HepG2 (cell line): ENCODE measurements around the gene PACS1. TPM values are rescaled to one million over a fixed set of nuclear protein-coding genes. Genes with fewer than 3 reads are reported as not detected.

Experiments
- ATAC-seq: fragments of 200-7000 bp; cut with Tn5 transposase; 3 replicates; pipeline ENCODE4 v1.9.1; 2020; ENCODE audit warnings: mild to moderate bottlenecking, moderate library complexity
- BruUV-seq: library from RNA; stranded (reverse); fragments of 400-500 nt; replicated peaks from 2 replicates; lab custom pipeline; 2021; lab: Mats Ljungman, UMichigan
- CTCF ChIA-PET: fragments of 300-600 bp; formaldehyde crosslinking; extraction: SDS; loops from one replicate; lab custom pipeline; 2021; ENCODE audit warnings: low total read pairs, inconsistent platforms, low intra/inter-chr PET ratio; lab: Yijun Ruan, JAX
- POLR2A ChIA-PET: fragments of 350-600 bp; sonication (Branson Sonifier 250); formaldehyde crosslinking; loops from one replicate; lab custom pipeline; 2020; ENCODE audit warnings: antibody characterized with exemption, inconsistent platforms; lab: Yijun Ruan, JAX
- DNase-seq: peaks from one replicate; pipeline ENCODE4 v3.0.0-alpha.2; 2015; ENCODE audit warnings: low spot score
- FAIRE-seq: peaks from 3 replicates; lab custom pipeline; 2011; peaks lifted over from hg19 to GRCh38; lab: Jason Lieb, UNC
- H2AFZ ChIP-seq: one replicate; pipeline ENCODE4 v1.6.1; 2011; ENCODE audit warnings: low read length, inconsistent platforms
- H3K27ac ChIP-seq: fragments of 300-600 bp; 3 replicates; pipeline ENCODE4 v1.8.0; 2011; ENCODE audit warnings: mixed run types, mild to moderate bottlenecking, mixed read lengths, low read length, inconsistent platforms; ENCODE audit not compliant: insufficient read depth; ENCODE audit errors: extremely low read length
- H3K27me3 ChIP-seq, 2 experiments: fragments of 200-600 bp in 1 of 2; 2 replicates in 1 of 2; 3 replicates in 1 of 2; pipeline versions ENCODE4 v1.6.0 to v1.8.0; 2011; ENCODE audit warnings: low read length in 2 of 2, mild to moderate bottlenecking in 2 of 2, moderate library complexity in 2 of 2, inconsistent platforms in 1 of 2; ENCODE audit not compliant: insufficient read depth in 2 of 2, control insufficient read depth in 1 of 2
- H3K36me3 ChIP-seq, 2 experiments: fragments of 200-600 bp in 1 of 2; replicated peaks in 1 of 2; 2 replicates in 1 of 2; 3 replicates in 1 of 2; pipeline versions ENCODE4 v1.5.1 to v1.8.0; 2011; ENCODE audit warnings: low read length in 2 of 2, inconsistent platforms in 1 of 2; ENCODE audit not compliant: insufficient read depth in 2 of 2, control insufficient read depth in 1 of 2
- H3K4me1 ChIP-seq: 2 replicates; pipeline ENCODE4 v1.5.1; 2012; ENCODE audit warnings: low read length, inconsistent platforms; ENCODE audit not compliant: insufficient read depth
- H3K4me2 ChIP-seq: 2 replicates; pipeline ENCODE4 v1.6.0; 2011; ENCODE audit warnings: low read depth, low read length, inconsistent platforms
- H3K4me3 ChIP-seq, 3 experiments: fragments of 200-600 bp in 1 of 3; sonication (generic), shearing (Covaris generic) in 1 of 3; replicated peaks in 1 of 3; 2 replicates each; pipeline ENCODE4 v1.5.1; 2011 to 2016; ENCODE audit warnings: low read length in 3 of 3, inconsistent platforms in 2 of 3, low read depth in 2 of 3, mild to moderate bottlenecking in 2 of 3, control low read depth in 1 of 3, mixed read lengths in 1 of 3; ENCODE audit not compliant: insufficient read depth in 1 of 3
- H3K79me2 ChIP-seq: one replicate; pipeline ENCODE4 v1.6.1; 2011; ENCODE audit warnings: low read length, inconsistent platforms; ENCODE audit not compliant: insufficient read depth
- H3K9ac ChIP-seq: 2 replicates; pipeline ENCODE4 v1.6.0; 2011; ENCODE audit warnings: mild to moderate bottlenecking, low read depth, low read length, inconsistent platforms; ENCODE audit not compliant: insufficient read depth
- H3K9me3 ChIP-seq: 2 replicates; pipeline ENCODE4 v1.5.1; 2012; ENCODE audit warnings: mild to moderate bottlenecking, low read length
- H4K20me1 ChIP-seq: 2 replicates; pipeline ENCODE4 v1.6.0; 2011; ENCODE audit warnings: inconsistent platforms, mild to moderate bottlenecking, low read length, moderate library complexity; ENCODE audit not compliant: insufficient read depth
- CHD2 ChIP-seq: IDR thresholded peaks from 2 replicates; pipeline ENCODE4 v1.6.1; 2011; ENCODE audit warnings: low read depth, low read length, improper control_type of control experiment
- FOSL1 ChIP-seq: sonication (generic); formaldehyde crosslinking; IDR thresholded peaks from 2 replicates; pipeline ENCODE4 v1.9.0; 2021; ENCODE audit warnings: missing genetic modification reagents, borderline replicate concordance
- NR2C2 ChIP-seq: sonication (generic); formaldehyde crosslinking; IDR thresholded peaks from 2 replicates; pipeline ENCODE4 v1.4.0; 2020; ENCODE audit warnings: missing genetic modification reagents, mild to moderate bottlenecking, moderate library complexity, borderline replicate concordance
- RORA ChIP-seq: sonication (generic); formaldehyde crosslinking; IDR thresholded peaks from 2 replicates; pipeline ENCODE4 v1.5.0; 2020; ENCODE audit warnings: mild to moderate bottlenecking, missing genetic modification reagents, moderate library complexity
- ZNF230 ChIP-seq: sonication (generic); formaldehyde crosslinking; IDR thresholded peaks from 2 replicates; pipeline ENCODE4 v1.4.0; 2020; ENCODE audit warnings: mild to moderate bottlenecking, missing genetic modification reagents
- ZNF264 ChIP-seq: sonication (generic); formaldehyde crosslinking; IDR thresholded peaks from 2 replicates; pipeline ENCODE4 v1.4.0; 2020; ENCODE audit warnings: missing genetic modification reagents
- ZNF749 ChIP-seq: sonication (generic); formaldehyde crosslinking; IDR thresholded peaks from 2 replicates; pipeline ENCODE4 v1.8.0; 2022; ENCODE audit warnings: mild to moderate bottlenecking, missing genetic modification reagents, moderate library complexity, borderline replicate concordance
- WGBS: methylation state at CpG from one replicate; pipeline ENCODE4 v1.1.6; 2017; ENCODE audit warnings: low lambda C conversion rate; 5-methylcytosine and 5-hydroxymethylcytosine counted together
- in situ Hi-C: cut with HindIII; loops from 2 replicates; pipeline ENCODE4 v1.10.0; 2017; ENCODE audit warnings: low pct_unique_long_range_greater_than_20kb; ENCODE audit not compliant: extremely low pct_ligation_motif_present
- intact Hi-C: fragments of 100-400 bp; cut with micrococcal nuclease; formaldehyde crosslinking; loops from one replicate; pipeline ENCODE4 v1.10.0; 2022; ENCODE audit not compliant: unreplicated experiment
- polyA plus RNA-seq, 8 experiments: library from polyadenylated mRNA; depleted of rRNA in 3 of 8; stranded (reverse) in 7 of 8; unstranded in 1 of 8; fragments of >200 nt; fragmentation: Illumina TruSeq in 4 of 8; extraction: Trizol in 4 of 8; gene quantifications; 2 replicates each; pipeline versions ENCODE4 v1.2.1 to v1.2.3, GENCODE V29; 2011 to 2016; ENCODE audit warnings: low read depth in 4 of 8, missing spikeins in 1 of 8, mixed read lengths in 1 of 8; ENCODE audit not compliant: insufficient read depth in 1 of 8
- total RNA-seq, 5 experiments: library from RNA; depleted of rRNA; stranded (reverse); fragments of >200 nt; fragmentation: Illumina TruSeq; extraction: Trizol; gene quantifications; 2 replicates each; pipeline ENCODE4 v1.2.3, GENCODE V29; 2016; ENCODE audit warnings: low read depth in 1 of 5
- TF ChIP-seq, protein P1 (sequence below): sonication (generic); formaldehyde crosslinking; conservative IDR thresholded peaks from 2 replicates; pipeline ENCODE4 v1.4.0; 2020; ENCODE audit warnings: missing genetic modification reagents
- TF ChIP-seq, protein P2 (sequence below): sonication (generic); formaldehyde crosslinking; IDR thresholded peaks from 2 replicates; pipeline ENCODE4 v1.4.0; 2020; ENCODE audit warnings: missing genetic modification reagents
- TF ChIP-seq, protein P3 (sequence below): sonication (generic); formaldehyde crosslinking; IDR thresholded peaks from 2 replicates; pipeline ENCODE4 v1.4.0; 2020; ENCODE audit warnings: mild to moderate bottlenecking, missing genetic modification reagents

Gene PACS1
- total and polyA plus RNA-seq, 2 of the 13 experiments (the other 11 are each of a cell fraction or from before 2014, with no cell fraction given) = 7.6 to 8.6 TPM

DNA sequence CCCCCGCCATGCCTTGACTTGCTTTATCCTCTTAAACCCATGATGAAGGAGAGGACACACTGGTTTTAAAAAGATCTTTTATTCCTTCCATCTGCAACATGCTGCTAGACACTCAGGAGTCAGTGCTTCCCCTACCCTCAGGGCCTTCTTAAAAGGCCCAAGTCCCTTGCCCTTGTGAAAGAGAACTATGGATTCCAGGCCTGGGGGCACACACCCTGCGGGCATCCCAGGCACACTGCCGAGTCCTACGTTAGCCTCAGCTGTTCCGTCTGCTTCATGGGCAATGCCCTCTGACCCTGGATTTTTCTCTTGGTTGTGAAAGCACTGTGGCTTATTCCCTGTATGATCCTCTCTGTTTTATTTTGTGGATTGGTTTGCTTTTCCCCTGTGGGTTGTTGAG is 163.2 kb downstream of the PACS1 start (continued):
- TF ChIP-seq CHD2 (no peak), ZNF264 (CRISPR knock-in tag) (no peak), ZNF749 (no peak)
- TF ChIP-seq, all 625 proteins: peak for 0

DNA sequence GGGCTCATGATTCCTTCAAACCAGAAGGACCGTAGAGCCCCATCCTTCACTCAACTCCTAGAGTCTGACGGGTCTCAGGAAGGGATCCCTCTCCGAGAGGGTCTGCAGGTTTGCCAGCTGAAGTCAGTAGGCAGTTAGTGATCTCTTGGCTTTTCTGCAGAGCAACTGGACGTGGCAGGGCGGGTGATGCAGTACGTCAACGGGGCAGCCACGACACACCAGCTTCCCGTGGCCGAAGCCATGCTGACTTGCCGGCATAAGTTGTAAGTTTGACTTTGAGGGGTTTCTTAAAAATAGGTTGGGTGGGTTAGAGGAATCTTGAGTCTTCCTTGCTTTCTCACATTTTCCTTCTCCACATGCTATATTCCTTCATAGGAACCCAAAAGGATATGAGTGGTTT is 165.1 kb downstream of the PACS1 start:
- intact Hi-C loops (no loop called here), in situ Hi-C loops (no loop called here)
- ATAC-seq (no peak), DNase-seq (no peak), FAIRE-seq (no peak)
- no peaks in the 10 kb centered on the region for H4K20me1 ChIP-seq
- H3K9me3 ChIP-seq = no peaks in the 10 kb centered on the region
- ChIA-PET CTCF (no interaction called here), POLR2A (no interaction called here)
- WGBS = 94% methylated on average over 6 of the region's 11 CpGs
- peaks cover 6 to 19% of the 10 kb centered on the region in 2 experiments; a peak in 4 of 5 replicates for H3K36me3 ChIP-seq
- H3K9ac ChIP-seq = no peak overlapping the region
- no peak overlapping the region for H3K4me3 ChIP-seq
- TF ChIP-seq, protein P1, sequence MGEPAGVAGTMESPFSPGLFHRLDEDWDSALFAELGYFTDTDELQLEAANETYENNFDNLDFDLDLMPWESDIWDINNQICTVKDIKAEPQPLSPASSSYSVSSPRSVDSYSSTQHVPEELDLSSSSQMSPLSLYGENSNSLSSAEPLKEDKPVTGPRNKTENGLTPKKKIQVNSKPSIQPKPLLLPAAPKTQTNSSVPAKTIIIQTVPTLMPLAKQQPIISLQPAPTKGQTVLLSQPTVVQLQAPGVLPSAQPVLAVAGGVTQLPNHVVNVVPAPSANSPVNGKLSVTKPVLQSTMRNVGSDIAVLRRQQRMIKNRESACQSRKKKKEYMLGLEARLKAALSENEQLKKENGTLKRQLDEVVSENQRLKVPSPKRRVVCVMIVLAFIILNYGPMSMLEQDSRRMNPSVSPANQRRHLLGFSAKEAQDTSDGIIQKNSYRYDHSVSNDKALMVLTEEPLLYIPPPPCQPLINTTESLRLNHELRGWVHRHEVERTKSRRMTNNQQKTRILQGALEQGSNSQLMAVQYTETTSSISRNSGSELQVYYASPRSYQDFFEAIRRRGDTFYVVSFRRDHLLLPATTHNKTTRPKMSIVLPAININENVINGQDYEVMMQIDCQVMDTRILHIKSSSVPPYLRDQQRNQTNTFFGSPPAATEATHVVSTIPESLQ (CRISPR knock-in tag) = no peak
- TF ChIP-seq RORA (no peak), NR2C2 (CRISPR knock-in tag) (no peak), FOSL1 (no peak), ZNF230 (CRISPR knock-in tag) (no peak)
- TF ChIP-seq, protein P2, sequence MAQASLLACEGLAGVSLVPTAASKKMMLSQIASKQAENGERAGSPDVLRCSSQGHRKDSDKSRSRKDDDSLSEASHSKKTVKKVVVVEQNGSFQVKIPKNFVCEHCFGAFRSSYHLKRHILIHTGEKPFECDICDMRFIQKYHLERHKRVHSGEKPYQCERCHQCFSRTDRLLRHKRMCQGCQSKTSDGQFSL (CRISPR knock-in tag) = no peak
- TF ChIP-seq, protein P3, sequence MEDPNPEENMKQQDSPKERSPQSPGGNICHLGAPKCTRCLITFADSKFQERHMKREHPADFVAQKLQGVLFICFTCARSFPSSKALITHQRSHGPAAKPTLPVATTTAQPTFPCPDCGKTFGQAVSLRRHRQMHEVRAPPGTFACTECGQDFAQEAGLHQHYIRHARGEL (CRISPR knock-in tag) = no peak
- H2AFZ ChIP-seq = no peak overlapping the region
- no TSS peak for BruUV-seq
- H3K27me3 ChIP-seq = no peaks in the 10 kb centered on the region
- H3K4me2 ChIP-seq = no peak overlapping the region
- no peaks in the 10 kb centered on the region for H3K79me2 ChIP-seq
- no peak overlapping the region for H3K27ac ChIP-seq
- H3K4me1 ChIP-seq = no peaks in the 10 kb centered on the region
